Measurements from ENCODE around the gene XRCC1. TPM values are rescaled to one million over a fixed set of nuclear protein-coding genes. Genes with fewer than 3 reads are reported as not detected.

Gene XRCC1
- polyA plus RNA-seq, 1 donor from 2014 or later, result 18.6 TPM

DNA sequence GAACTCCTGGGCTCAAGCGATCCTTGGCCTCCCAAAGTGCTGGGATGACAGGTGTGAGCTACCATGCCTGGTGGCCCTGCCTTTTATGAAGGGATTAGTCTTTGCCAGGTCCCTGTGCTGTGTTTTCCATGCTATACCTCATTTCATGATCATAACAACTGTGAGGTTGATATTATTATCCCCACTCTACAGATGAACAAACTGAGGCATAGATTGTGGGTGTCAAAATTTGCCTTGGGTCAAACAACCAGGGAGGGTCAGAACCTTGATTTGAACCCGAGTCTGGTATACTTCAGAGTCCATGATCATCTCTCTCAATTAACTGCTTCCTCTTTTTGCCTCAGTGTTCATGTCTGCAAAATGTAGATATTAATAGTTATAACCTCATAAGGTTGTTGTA, 7.2 kb upstream of the XRCC1 start:
- Histone ChIP-seq H2AFZ (ENCODE audit: low read depth, low read length) (no peak overlapping the region), H3K9me2 (ENCODE audit: insufficient read depth, low read length) (no peaks in the 10 kb centered on the region), H3K9ac (ENCODE audit: low read length) (no peak overlapping the region), H3K79me2 (replicated peaks; ENCODE audit: insufficient read depth, low read length) (no peaks in the 10 kb centered on the region), H3K27ac (ENCODE audit: low read length) (no peak overlapping the region), H3K9me3 (ENCODE audit: low read length) (no peaks in the 10 kb centered on the region), H3K4me3 (ENCODE audit: low read length) (no peak overlapping the region), H3K4me2 (ENCODE audit: low read length) (no peak overlapping the region), H4K20me1 (ENCODE audit: insufficient read depth) (no peaks in the 10 kb centered on the region), H3K36me3 (ENCODE audit: insufficient read depth, low read length) (peaks cover 7% of the 10 kb centered on the region), H3F3A (ENCODE audit: insufficient read depth, low read length, poor library complexity, severe bottlenecking) (no peaks in the 10 kb centered on the region), H3K27me3 (ENCODE audit: insufficient read depth, low read depth, low read length) (no peaks in the 10 kb centered on the region)
- TF ChIP-seq EP300 (conservative IDR thresholded peaks at IDR 0.05; ENCODE audit: poor library complexity, severe bottlenecking) (no peak), POLR2AphosphoS5 (IDR thresholded peaks at IDR 0.05) (no peak), MXI1 (conservative IDR thresholded peaks at IDR 0.05; ENCODE audit: poor library complexity, severe bottlenecking) (no peak), RAD21 (conservative IDR thresholded peaks at IDR 0.05) (no peak), EZH2 (IDR thresholded peaks at IDR 0.05; ENCODE audit: borderline replicate concordance, insufficient read depth, low read length, poor library complexity, severe bottlenecking) (no peak), SMC3 (conservative IDR thresholded peaks at IDR 0.05; ENCODE audit: poor library complexity) (no peak), TAF1 (IDR thresholded peaks at IDR 0.05; ENCODE audit: low read depth) (no peak)
- TF ChIP-seq, protein P1, sequence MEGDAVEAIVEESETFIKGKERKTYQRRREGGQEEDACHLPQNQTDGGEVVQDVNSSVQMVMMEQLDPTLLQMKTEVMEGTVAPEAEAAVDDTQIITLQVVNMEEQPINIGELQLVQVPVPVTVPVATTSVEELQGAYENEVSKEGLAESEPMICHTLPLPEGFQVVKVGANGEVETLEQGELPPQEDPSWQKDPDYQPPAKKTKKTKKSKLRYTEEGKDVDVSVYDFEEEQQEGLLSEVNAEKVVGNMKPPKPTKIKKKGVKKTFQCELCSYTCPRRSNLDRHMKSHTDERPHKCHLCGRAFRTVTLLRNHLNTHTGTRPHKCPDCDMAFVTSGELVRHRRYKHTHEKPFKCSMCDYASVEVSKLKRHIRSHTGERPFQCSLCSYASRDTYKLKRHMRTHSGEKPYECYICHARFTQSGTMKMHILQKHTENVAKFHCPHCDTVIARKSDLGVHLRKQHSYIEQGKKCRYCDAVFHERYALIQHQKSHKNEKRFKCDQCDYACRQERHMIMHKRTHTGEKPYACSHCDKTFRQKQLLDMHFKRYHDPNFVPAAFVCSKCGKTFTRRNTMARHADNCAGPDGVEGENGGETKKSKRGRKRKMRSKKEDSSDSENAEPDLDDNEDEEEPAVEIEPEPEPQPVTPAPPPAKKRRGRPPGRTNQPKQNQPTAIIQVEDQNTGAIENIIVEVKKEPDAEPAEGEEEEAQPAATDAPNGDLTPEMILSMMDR (IDR thresholded peaks at IDR 0.05; ENCODE audit: poor library complexity, severe bottlenecking), result no peak
- TF ChIP-seq, protein P2, sequence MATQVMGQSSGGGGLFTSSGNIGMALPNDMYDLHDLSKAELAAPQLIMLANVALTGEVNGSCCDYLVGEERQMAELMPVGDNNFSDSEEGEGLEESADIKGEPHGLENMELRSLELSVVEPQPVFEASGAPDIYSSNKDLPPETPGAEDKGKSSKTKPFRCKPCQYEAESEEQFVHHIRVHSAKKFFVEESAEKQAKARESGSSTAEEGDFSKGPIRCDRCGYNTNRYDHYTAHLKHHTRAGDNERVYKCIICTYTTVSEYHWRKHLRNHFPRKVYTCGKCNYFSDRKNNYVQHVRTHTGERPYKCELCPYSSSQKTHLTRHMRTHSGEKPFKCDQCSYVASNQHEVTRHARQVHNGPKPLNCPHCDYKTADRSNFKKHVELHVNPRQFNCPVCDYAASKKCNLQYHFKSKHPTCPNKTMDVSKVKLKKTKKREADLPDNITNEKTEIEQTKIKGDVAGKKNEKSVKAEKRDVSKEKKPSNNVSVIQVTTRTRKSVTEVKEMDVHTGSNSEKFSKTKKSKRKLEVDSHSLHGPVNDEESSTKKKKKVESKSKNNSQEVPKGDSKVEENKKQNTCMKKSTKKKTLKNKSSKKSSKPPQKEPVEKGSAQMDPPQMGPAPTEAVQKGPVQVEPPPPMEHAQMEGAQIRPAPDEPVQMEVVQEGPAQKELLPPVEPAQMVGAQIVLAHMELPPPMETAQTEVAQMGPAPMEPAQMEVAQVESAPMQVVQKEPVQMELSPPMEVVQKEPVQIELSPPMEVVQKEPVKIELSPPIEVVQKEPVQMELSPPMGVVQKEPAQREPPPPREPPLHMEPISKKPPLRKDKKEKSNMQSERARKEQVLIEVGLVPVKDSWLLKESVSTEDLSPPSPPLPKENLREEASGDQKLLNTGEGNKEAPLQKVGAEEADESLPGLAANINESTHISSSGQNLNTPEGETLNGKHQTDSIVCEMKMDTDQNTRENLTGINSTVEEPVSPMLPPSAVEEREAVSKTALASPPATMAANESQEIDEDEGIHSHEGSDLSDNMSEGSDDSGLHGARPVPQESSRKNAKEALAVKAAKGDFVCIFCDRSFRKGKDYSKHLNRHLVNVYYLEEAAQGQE (IDR thresholded peaks at IDR 0.05; ENCODE audit: borderline replicate concordance), result no peak

DNA sequence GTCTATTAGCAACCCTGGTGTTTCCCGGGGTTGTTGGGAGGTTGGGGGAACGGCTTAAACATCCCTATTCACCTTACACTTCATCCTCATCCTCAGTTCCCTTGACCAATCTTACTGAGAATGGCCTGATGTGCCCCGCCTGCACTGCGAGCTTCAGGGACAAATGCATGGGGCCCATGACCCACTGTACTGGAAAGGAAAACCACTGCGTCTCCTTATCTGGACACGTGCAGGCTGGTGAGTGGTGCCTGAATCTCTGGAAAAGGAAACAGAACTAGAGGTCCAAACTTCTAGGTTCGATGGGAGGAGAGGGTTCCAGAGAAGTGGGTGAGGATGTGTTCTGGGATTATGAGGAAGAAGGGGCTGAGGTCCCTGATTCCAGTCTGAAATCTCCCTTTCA, 6.1 kb upstream of the XRCC1 start:
- TF ChIP-seq SMC3 (conservative IDR thresholded peaks at IDR 0.05; ENCODE audit: poor library complexity) (no peak), EP300 (conservative IDR thresholded peaks at IDR 0.05; ENCODE audit: poor library complexity, severe bottlenecking) (no peak), EZH2 (IDR thresholded peaks at IDR 0.05; ENCODE audit: borderline replicate concordance, insufficient read depth, low read length, poor library complexity, severe bottlenecking) (no peak), MXI1 (conservative IDR thresholded peaks at IDR 0.05; ENCODE audit: poor library complexity, severe bottlenecking) (no peak), RAD21 (conservative IDR thresholded peaks at IDR 0.05) (no peak), TAF1 (IDR thresholded peaks at IDR 0.05; ENCODE audit: low read depth) (no peak)
- TF ChIP-seq, protein P1 (IDR thresholded peaks at IDR 0.05; ENCODE audit: poor library complexity, severe bottlenecking), result no peak
- TF ChIP-seq, protein P2 (IDR thresholded peaks at IDR 0.05; ENCODE audit: borderline replicate concordance), result no peak
- Histone ChIP-seq H3K9ac (ENCODE audit: low read length) (no peak overlapping the region), H3K79me2 (replicated peaks; ENCODE audit: insufficient read depth, low read length) (no peaks in the 10 kb centered on the region), H3K27ac (ENCODE audit: low read length) (no peak overlapping the region), H2AFZ (ENCODE audit: low read depth, low read length) (no peak overlapping the region), H3K4me3 (ENCODE audit: low read length) (no peak overlapping the region), H3K36me3 (ENCODE audit: insufficient read depth, low read length) (peaks cover 2% of the 10 kb centered on the region), H3K9me2 (ENCODE audit: insufficient read depth, low read length) (no peaks in the 10 kb centered on the region), H3K4me2 (ENCODE audit: low read length) (no peak overlapping the region), H3K27me3 (ENCODE audit: insufficient read depth, low read depth, low read length) (no peaks in the 10 kb centered on the region), H4K20me1 (ENCODE audit: insufficient read depth) (no peaks in the 10 kb centered on the region), H3K9me3 (ENCODE audit: low read length) (no peaks in the 10 kb centered on the region), H3F3A (ENCODE audit: insufficient read depth, low read length, poor library complexity, severe bottlenecking) (no peaks in the 10 kb centered on the region)

All from neural cell (in vitro differentiated cells).